ENCODE measurements around the gene LRFN5. TPM values are rescaled to one million over a fixed set of nuclear protein-coding genes. Genes with fewer than 3 reads are reported as not detected.

LRFN5 gene
- total RNA-seq, 3 donors from 2014 or later, result 0.40 to 1.1 (median 0.46) TPM

DNA sequence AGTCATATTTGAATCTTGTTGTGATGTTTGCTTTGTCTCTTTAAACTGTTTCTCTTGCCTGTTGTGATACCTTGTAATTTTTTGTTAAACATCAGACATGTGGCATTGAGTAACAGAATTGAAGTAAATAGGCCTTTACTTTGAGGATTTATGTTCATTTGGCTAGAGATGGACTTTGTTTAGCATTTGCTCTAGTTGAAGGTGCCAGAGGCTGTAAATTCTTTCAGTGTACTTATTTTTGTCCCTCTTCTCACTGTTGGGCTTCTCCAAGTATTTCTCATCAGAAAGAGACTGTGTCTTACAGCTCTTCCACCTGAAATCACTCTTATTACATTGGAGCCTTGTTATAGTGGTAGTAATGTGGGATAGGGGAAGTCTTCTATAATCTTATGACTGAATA lies 175.8 kb downstream of the LRFN5 start:
- no peak for ATAC-seq

DNA sequence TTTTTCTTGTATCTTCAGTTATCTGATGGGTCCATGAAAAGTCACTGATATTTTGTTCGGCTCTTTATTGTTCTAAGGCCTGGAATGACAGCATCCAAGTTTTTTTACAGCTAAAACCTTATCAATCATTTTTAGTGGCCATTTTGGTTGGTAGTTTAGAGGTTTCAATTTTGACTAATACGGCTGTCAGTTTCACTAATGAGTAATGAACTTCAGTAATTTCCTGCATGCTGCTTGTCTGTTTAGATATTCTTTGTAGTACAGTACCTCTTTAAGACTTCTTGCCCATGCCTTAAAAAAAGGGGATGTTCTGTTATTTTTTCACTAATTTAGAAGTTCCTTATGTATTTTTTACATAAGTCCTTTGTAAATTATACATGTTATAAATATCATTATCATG lies 176.7 kb downstream of the LRFN5 start:
- no peaks in the 10 kb centered on the region for H3K9me3 Mint-ChIP-seq
- no peaks in the 10 kb centered on the region for H3K36me3 Mint-ChIP-seq (ENCODE audit: insufficient read depth)
- no peaks in the 10 kb centered on the region for H3K27me3 Mint-ChIP-seq (ENCODE audit: low read depth)
- ATAC-seq (no peak), DNase-seq (no peak)
- no peak overlapping the region for H3K4me3 Mint-ChIP-seq
- H3K4me1 Mint-ChIP-seq (ENCODE audit: low read depth), result no peaks in the 10 kb centered on the region

More for the DNA sequence above, 175.8 kb downstream of the LRFN5 start:
- Mint-ChIP-seq H3K36me3 (ENCODE audit: insufficient read depth) (no peaks in the 10 kb centered on the region), H3K4me3 (no peak overlapping the region), H3K4me1 (ENCODE audit: low read depth) (no peaks in the 10 kb centered on the region), H3K9me3 (no peaks in the 10 kb centered on the region), H3K27me3 (ENCODE audit: low read depth) (no peaks in the 10 kb centered on the region)
- no peak for DNase-seq

DNA sequence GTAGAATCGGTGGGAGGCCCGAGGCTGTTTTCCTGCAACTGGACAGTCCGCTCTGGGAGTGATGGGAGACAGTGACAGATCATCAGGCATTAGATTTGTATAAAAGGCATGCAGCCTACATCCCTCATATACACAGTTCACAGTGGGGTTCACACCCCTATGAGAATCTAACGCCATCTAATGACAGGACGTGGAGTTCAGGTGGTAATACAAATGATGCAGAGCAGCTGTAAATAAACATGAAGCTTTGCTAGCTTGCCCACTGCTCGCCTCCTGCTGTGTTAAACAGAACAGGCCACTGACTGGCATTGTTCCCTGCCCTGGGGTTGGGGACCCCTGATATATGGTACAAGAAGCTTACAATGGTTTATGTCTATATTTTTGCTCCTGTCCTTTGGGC lies 179.0 kb downstream of the LRFN5 start:
- H3K4me1 Mint-ChIP-seq (ENCODE audit: low read depth), result no peaks in the 10 kb centered on the region
- ATAC-seq (no peak), DNase-seq (no peak)
- no peak overlapping the region for H3K4me3 Mint-ChIP-seq
- no peaks in the 10 kb centered on the region for H3K9me3 Mint-ChIP-seq
- no peaks in the 10 kb centered on the region for H3K27me3 Mint-ChIP-seq (ENCODE audit: low read depth)
- H3K36me3 Mint-ChIP-seq (ENCODE audit: insufficient read depth), result no peaks in the 10 kb centered on the region

DNA sequence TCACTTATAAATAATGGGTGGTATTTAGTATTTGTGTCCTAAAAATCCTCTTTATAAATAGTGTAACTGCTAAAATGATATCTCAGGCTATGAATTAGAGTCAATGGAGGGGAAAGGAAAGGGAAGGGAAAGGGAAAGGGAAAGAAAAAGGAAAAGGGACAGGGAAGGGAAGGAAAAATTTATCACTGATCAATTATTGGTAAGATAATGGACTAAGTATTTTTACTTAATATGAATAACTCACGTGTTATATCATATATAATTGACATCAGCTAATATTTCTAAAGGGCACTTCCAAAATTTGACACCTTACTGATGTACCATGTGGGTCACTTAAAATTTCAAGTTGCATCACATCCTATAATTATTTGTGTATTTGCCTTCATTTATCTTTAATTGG lies 193.1 kb downstream of the LRFN5 start:
- no peaks in the 10 kb centered on the region for H3K27me3 Mint-ChIP-seq (ENCODE audit: low read depth)
- H3K9me3 Mint-ChIP-seq, result no peaks in the 10 kb centered on the region
- ATAC-seq (no peak), DNase-seq (no peak)
- H3K4me3 Mint-ChIP-seq, result no peak overlapping the region
- no peaks in the 10 kb centered on the region for H3K36me3 Mint-ChIP-seq (ENCODE audit: insufficient read depth)
- no peaks in the 10 kb centered on the region for H3K4me1 Mint-ChIP-seq (ENCODE audit: low read depth)

DNA sequence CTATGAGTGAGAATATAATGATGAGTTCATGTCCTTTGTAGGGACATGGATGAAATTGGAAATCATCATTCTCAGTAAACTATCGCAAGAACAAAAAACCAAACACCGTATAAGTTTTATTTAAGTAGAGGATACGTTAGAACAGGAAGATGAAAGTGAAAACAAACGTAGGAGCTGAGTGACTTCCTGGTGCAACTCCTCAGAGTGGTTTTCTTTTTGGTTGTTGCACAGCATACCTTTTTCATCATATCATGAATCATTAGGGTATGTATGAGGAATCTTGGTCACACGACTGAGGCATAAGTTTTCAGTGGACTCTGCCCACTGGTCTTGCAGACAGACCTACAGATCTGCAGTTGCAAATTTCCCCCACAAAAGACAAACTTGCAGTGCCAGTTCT lies 199.0 kb downstream of the LRFN5 start:
- Mint-ChIP-seq H3K4me1 (ENCODE audit: low read depth) (no peaks in the 10 kb centered on the region), H3K9me3 (no peaks in the 10 kb centered on the region), H3K36me3 (ENCODE audit: insufficient read depth) (no peaks in the 10 kb centered on the region), H3K27me3 (ENCODE audit: low read depth) (no peaks in the 10 kb centered on the region), H3K4me3 (no peak overlapping the region)
- DNase-seq (no peak), ATAC-seq (no peak)

DNA sequence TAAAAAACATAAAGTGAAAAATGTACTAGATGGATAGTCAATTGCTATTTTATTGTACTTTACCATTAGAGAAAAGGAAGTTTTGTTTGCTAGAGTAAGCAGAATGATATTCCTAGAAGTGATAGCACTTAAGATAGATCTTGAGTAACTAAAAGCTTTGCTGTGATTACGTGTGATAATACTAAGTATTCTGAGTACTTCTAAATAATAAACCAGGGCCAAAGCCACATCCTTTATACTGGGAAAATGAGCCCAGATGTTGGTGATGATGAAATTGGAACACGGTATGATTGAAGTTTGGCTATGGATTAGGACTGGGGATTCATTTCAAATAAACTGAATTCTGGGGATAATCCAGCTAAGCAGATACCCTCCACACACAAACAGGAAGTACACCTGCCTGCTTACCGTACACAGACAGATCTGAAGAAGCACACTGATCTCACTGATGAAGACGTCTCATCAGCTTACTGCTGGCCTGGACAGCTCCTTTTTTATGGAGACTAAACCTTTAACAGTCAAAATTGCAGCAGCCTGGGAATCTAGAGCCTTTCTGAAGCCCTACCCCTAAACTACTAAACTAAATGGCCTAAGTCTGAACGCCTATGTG lies 199.8 kb downstream of the LRFN5 start:
- Mint-ChIP-seq H3K36me3 (ENCODE audit: insufficient read depth) (no peaks in the 10 kb centered on the region), H3K9me3 (no peaks in the 10 kb centered on the region), H3K27me3 (ENCODE audit: low read depth) (no peaks in the 10 kb centered on the region), H3K4me1 (ENCODE audit: low read depth) (no peaks in the 10 kb centered on the region), H3K4me3 (no peak overlapping the region)
- DNase-seq (no peak), ATAC-seq (no peak)

DNA sequence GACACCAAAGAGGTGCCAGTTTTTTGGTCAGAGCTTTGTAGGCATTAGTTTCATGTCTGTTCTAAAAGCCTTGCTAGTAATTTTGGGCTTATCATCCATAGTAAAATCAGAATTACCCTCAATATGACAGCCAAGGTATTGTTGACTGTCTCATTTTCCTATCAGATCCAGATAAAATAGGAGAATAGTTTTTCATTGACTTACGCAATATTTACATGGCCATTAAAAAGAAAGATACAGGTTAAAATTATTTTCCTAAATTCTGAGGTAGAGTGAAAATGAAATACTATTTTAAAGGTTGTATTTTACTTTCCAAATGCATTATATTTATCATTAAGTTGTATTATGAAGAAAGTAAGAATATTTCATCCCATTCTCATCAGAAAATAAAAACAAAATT lies 203.7 kb downstream of the LRFN5 start:
- Mint-ChIP-seq H3K27me3 (ENCODE audit: low read depth) (no peaks in the 10 kb centered on the region), H3K4me3 (no peak overlapping the region), H3K4me1 (ENCODE audit: low read depth) (no peaks in the 10 kb centered on the region), H3K9me3 (no peaks in the 10 kb centered on the region), H3K36me3 (ENCODE audit: insufficient read depth) (no peaks in the 10 kb centered on the region)
- ATAC-seq (no peak), DNase-seq (no peak)

DNA sequence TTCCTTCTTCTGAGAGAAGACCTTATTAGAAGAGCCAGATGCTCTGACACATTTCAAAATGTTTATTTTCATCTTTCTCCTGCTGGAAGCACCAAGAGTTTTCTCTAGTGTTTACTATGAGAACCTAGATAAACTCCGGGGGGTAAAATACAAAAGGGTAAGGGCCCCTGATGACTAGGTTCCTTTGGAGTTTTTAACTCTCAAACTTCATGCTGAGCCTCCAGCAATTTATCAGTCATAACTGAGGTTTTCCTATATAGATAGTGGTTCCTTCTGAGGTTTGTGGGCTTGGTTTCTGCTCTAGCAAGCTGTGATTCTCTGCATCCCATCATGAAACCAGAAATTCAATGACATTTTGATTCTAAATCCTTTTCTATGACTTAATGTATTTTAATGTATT lies 210.9 kb downstream of the LRFN5 start:
- DNase-seq, result no peak
- H3K27me3 Mint-ChIP-seq (ENCODE audit: low read depth), result no peaks in the 10 kb centered on the region

DNA sequence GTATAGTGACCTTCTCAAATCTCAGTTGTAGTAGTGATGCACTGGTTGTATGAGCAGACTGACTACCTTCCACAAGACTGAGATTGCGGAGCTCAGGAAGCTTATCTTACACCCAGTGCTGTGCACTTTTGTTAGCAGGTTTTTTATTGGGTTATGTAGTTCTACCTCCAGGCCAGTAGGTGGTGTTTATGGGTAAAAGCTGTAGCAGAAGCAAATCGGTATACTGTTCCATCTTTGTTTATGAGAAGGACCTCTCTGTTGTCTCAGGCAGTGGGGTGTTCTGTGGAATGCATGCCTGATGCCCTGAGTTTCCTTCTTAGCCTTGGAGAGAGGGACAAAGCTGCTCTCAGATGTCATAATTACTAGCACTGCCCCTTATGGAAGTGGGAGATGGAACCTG lies 217.8 kb downstream of the LRFN5 start:
- no peak for DNase-seq
- ATAC-seq, result no peak
- Mint-ChIP-seq H3K27me3 (ENCODE audit: low read depth) (no peaks in the 10 kb centered on the region), H3K36me3 (ENCODE audit: insufficient read depth) (no peaks in the 10 kb centered on the region), H3K4me1 (ENCODE audit: low read depth) (no peaks in the 10 kb centered on the region), H3K9me3 (peaks cover 7% of the 10 kb centered on the region), H3K4me3 (no peak overlapping the region)

More for the DNA sequence above, 210.9 kb downstream of the LRFN5 start:
- ATAC-seq, result no peak
- Mint-ChIP-seq H3K4me3 (no peak overlapping the region), H3K4me1 (ENCODE audit: low read depth) (no peaks in the 10 kb centered on the region), H3K9me3 (no peaks in the 10 kb centered on the region), H3K36me3 (ENCODE audit: insufficient read depth) (no peaks in the 10 kb centered on the region)

DNA sequence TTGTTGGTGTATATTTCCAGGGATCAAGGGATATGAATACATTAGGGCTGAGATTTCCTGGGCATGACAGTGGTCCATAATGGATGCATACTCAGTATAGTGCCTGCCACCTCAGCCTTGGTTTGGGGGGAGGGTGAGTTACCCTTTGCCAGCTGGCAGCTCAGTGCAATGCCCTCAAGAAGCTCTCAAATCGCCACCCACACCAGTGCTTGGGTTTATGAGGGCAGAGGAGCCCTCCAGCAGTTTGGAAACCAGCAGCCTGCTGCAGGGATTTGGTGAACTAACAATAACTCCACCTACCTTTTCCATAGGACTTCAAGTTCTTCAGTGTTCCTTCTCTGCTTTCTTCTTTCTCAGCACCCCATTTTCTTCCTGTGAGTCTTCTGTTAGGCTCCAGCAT lies 218.9 kb downstream of the LRFN5 start:
- H3K4me3 Mint-ChIP-seq, result no peak overlapping the region
- H3K36me3 Mint-ChIP-seq (ENCODE audit: insufficient read depth), result no peaks in the 10 kb centered on the region
- peaks cover 7% of the 10 kb centered on the region for H3K9me3 Mint-ChIP-seq
- DNase-seq (no peak), ATAC-seq (no peak)
- H3K27me3 Mint-ChIP-seq (ENCODE audit: low read depth), result no peaks in the 10 kb centered on the region
- H3K4me1 Mint-ChIP-seq (ENCODE audit: low read depth), result no peaks in the 10 kb centered on the region

DNA sequence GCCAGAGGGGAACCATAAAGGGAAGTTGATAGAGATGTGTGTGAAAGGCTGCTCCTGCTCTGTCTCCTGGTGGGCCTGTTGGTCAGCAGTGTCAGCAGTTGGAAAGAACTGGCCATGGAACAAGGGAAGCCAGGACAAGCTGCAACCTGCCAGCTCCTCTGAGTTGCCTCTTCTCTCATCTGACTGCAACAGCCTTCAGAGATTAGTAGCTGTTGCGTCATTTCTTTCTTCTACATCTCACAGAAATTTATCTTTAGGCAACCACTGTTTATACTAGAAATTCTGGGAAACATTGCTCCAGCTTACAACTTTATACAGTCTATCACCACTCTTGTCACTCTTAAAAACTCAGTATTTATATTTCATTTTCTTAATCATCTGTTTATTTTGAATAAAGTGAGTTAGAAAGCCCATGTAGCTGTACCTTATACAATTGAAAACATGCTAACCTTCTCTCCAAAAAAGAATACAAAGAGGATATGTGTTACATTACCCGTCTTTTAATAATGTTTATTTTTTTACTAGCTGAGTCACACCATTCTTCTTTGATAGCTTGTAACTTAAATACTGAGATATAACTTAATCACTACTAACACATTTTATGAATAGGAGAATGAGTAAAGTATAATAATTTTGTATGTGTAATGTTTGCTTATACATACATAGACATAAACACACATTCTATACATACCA lies 224.2 kb downstream of the LRFN5 start:
- ATAC-seq (no peak), DNase-seq (no peak)
- Mint-ChIP-seq H3K4me3 (no peak overlapping the region), H3K4me1 (ENCODE audit: low read depth) (no peaks in the 10 kb centered on the region), H3K36me3 (ENCODE audit: insufficient read depth) (no peaks in the 10 kb centered on the region), H3K27me3 (ENCODE audit: low read depth) (no peaks in the 10 kb centered on the region), H3K9me3 (no peaks in the 10 kb centered on the region)

DNA sequence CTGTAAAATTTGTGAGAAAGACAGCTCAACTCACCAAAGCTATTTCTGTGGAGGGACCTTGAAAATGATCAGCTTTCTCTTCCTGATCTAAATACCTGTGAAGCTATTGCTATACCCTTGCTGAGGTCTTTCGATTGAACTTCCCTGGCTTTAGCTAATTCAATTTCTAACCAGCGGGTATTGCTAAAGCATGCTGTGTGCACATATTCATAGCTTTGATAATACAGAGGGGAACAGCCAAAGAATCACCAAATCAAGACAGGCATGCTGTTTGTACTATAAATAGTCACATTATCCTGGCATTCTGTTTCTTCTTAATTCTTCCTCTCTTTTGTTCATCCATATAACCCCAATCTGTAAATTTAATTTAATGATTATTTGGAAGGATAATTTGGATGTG lies 233.0 kb downstream of the LRFN5 start:
- no peaks in the 10 kb centered on the region for H3K27me3 Mint-ChIP-seq (ENCODE audit: low read depth)
- no peak for ATAC-seq
- no peaks in the 10 kb centered on the region for H3K36me3 Mint-ChIP-seq (ENCODE audit: insufficient read depth)
- H3K4me3 Mint-ChIP-seq, result no peak overlapping the region
- no peaks in the 10 kb centered on the region for H3K9me3 Mint-ChIP-seq
- DNase-seq, result no peak
- no peaks in the 10 kb centered on the region for H3K4me1 Mint-ChIP-seq (ENCODE audit: low read depth)

DNA sequence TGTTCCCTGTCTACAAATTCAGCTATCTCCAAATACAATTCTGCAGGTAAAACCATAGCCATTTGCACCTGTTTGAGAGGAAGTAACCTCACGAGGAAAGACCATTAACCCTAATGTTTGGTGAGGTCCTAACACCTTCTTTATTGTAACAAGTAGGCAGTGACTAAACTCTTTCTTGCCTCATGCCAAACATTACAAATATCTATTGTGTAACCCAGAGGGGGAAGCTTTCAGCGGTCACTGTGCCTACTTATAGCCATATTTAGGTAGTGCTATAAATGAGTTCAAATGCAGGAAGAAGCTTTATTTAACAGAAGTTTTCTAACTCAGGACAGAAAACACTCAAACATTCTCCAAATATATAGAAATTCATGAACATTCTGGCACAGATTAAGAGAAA lies 252.7 kb downstream of the LRFN5 start:
- Mint-ChIP-seq H3K4me3 (no peak overlapping the region), H3K9me3 (peaks cover 2% of the 10 kb centered on the region), H3K4me1 (ENCODE audit: low read depth) (no peaks in the 10 kb centered on the region), H3K36me3 (ENCODE audit: insufficient read depth) (no peaks in the 10 kb centered on the region), H3K27me3 (ENCODE audit: low read depth) (no peaks in the 10 kb centered on the region)
- DNase-seq (no peak), ATAC-seq (no peak)

DNA sequence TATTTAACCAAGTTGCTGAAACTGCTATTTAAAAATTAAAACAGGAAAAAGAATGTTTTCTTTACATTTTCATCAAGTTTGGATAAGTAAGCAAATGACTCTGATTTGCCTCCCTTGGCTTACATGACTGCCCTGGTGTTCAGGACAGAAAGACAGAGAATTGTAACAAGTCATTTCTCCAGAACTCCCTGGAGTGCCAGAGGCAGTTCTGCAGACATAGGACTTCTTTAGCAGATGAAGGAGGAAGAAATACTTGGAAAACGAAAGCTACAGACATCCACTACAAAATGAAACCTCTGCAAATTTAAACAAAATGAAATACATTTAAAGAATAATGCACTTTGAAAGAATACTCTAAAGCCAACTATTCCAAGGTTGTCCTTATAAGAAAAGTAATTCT lies 253.9 kb downstream of the LRFN5 start:
- peaks cover 2% of the 10 kb centered on the region for H3K9me3 Mint-ChIP-seq
- no peaks in the 10 kb centered on the region for H3K36me3 Mint-ChIP-seq (ENCODE audit: insufficient read depth)
- H3K4me1 Mint-ChIP-seq (ENCODE audit: low read depth), result no peaks in the 10 kb centered on the region
- no peak overlapping the region for H3K4me3 Mint-ChIP-seq
- no peaks in the 10 kb centered on the region for H3K27me3 Mint-ChIP-seq (ENCODE audit: low read depth)
- no peak for ATAC-seq
- no peak for DNase-seq

DNA sequence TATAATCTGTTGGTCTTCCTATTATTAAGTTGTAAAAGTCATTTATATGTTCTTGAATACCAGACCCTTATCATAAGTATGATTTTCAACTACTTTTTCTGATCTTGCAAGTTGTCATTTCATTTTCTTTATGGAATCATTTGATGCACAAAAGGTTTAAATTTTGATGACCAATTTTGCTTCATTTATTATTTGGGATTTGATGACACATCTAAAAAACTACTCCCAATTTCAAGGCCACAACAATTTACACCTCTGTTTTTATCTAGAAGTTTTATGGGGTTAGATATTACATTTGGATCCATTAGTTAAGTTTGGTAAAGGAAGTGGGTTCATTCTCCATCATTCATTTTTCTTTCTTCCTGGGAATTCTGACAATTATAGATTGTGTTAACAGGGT lies 259.2 kb downstream of the LRFN5 start:
- Mint-ChIP-seq H3K36me3 (ENCODE audit: insufficient read depth) (no peaks in the 10 kb centered on the region), H3K9me3 (peaks cover 6% of the 10 kb centered on the region)

More for the DNA sequence above, 259.2 kb downstream of the LRFN5 start:
- Mint-ChIP-seq H3K4me3 (no peak overlapping the region), H3K27me3 (ENCODE audit: low read depth) (no peaks in the 10 kb centered on the region), H3K4me1 (ENCODE audit: low read depth) (no peaks in the 10 kb centered on the region)
- no peak for ATAC-seq
- no peak for DNase-seq
